Activated naive CD8-positive, alpha-beta T cell treated with anti-CD3 and anti-CD28 coated beads, Interleukin-2, amount 50 U/mL, for 24 hours (primary cell): ENCODE measurements around the gene POLR2E.
"Not testable (repeated sequence)": the region's sequence is repeated elsewhere in the genome, so short reads cannot be mapped to it uniquely, and the experiment has no call there.

Source experiments
- ATAC-seq: fragments of 150-1000 bp; cut with Tn5 transposase; one replicate; pipeline ENCODE4 v1.10.0; 2021
- DNase-seq: peaks from one replicate; pipeline ENCODE4 v3.0.0; 2021
- H3K27ac Mint-ChIP-seq: one replicate; pipeline ENCODE4 v1.8.0; 2021; ENCODE audit warnings: mild to moderate bottlenecking, mixed read lengths
- H3K27me3 Mint-ChIP-seq: one replicate; pipeline ENCODE4 v1.8.0; 2021; ENCODE audit warnings: mixed read lengths
- H3K36me3 Mint-ChIP-seq: one replicate; pipeline ENCODE4 v1.8.0; 2021; ENCODE audit warnings: low read depth, mixed read lengths
- H3K4me1 Mint-ChIP-seq: one replicate; pipeline ENCODE4 v1.8.0; 2021; ENCODE audit warnings: mixed read lengths
- H3K4me3 Mint-ChIP-seq: one replicate; pipeline ENCODE4 v1.8.0; 2021; ENCODE audit warnings: mild to moderate bottlenecking, moderate library complexity, mixed read lengths
- H3K9me3 Mint-ChIP-seq: one replicate; pipeline ENCODE4 v1.8.0; 2021; ENCODE audit warnings: mixed read lengths

POLR2E gene

GRCh38 chr19:1119475-1120217, 24.5 kb upstream of the POLR2E start:
- no peaks in the 10 kb centered on the region for H3K4me1 Mint-ChIP-seq
- no peaks in the 10 kb centered on the region for H3K9me3 Mint-ChIP-seq
- no peaks in the 10 kb centered on the region for H3K27me3 Mint-ChIP-seq
- ATAC-seq (no peak), DNase-seq (no peak)
- no peak overlapping the region for H3K27ac Mint-ChIP-seq
- H3K4me3 Mint-ChIP-seq: no peak overlapping the region
- peaks cover 15% of the 10 kb centered on the region for H3K36me3 Mint-ChIP-seq

- H3K4me1 Mint-ChIP-seq: no peaks in the 10 kb centered on the region
- H3K27me3 Mint-ChIP-seq: no peaks in the 10 kb centered on the region
- no peak for ATAC-seq
- no peak for DNase-seq
- peaks cover 15% of the 10 kb centered on the region for H3K36me3 Mint-ChIP-seq
- H3K4me3 Mint-ChIP-seq: no peak overlapping the region
- no peaks in the 10 kb centered on the region for H3K9me3 Mint-ChIP-seq
- H3K27ac Mint-ChIP-seq: no peak overlapping the region
Observed at GRCh38 chr19:1118999-1119398, 23.8 kb upstream of the POLR2E start.

DNA sequence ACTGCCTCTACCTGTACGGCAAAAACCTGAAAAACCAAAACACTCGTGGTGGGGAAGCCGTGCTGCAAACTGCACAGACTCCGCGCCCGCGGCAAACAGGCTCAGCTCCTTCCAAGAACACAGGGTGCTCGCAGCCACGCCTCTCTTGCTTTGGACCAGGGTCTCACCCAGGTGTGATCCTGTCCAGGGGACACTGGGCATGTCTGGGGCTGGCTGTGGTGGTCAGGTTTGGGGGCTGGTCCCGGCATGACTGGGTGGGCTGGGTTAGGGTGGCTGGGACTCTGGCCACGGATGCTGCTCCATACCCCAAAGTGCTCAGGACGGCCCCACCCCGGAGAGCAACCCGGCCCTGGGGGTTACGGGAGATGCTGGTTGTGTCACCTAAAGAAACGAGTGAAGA, 22.5 kb upstream of the POLR2E start:
- H3K36me3 Mint-ChIP-seq: peaks cover 12% of the 10 kb centered on the region

GRCh38 chr19:1116726-1117581, 21.8 kb upstream of the POLR2E start:
- DNase-seq: no peak
- Mint-ChIP-seq H3K4me1 (no peaks in the 10 kb centered on the region), H3K27me3 (no peaks in the 10 kb centered on the region), H3K4me3 (no peak overlapping the region), H3K9me3 (no peaks in the 10 kb centered on the region), H3K27ac (no peak overlapping the region), H3K36me3 (peaks cover 12% of the 10 kb centered on the region)
- ATAC-seq: no peak

More for the DNA sequence above, 22.5 kb upstream of the POLR2E start:
- no peaks in the 10 kb centered on the region for H3K27me3 Mint-ChIP-seq
- no peak for DNase-seq
- no peak overlapping the region for H3K4me3 Mint-ChIP-seq
- H3K27ac Mint-ChIP-seq: no peak overlapping the region
- no peak for ATAC-seq
- H3K4me1 Mint-ChIP-seq: no peaks in the 10 kb centered on the region
- no peaks in the 10 kb centered on the region for H3K9me3 Mint-ChIP-seq

DNA sequence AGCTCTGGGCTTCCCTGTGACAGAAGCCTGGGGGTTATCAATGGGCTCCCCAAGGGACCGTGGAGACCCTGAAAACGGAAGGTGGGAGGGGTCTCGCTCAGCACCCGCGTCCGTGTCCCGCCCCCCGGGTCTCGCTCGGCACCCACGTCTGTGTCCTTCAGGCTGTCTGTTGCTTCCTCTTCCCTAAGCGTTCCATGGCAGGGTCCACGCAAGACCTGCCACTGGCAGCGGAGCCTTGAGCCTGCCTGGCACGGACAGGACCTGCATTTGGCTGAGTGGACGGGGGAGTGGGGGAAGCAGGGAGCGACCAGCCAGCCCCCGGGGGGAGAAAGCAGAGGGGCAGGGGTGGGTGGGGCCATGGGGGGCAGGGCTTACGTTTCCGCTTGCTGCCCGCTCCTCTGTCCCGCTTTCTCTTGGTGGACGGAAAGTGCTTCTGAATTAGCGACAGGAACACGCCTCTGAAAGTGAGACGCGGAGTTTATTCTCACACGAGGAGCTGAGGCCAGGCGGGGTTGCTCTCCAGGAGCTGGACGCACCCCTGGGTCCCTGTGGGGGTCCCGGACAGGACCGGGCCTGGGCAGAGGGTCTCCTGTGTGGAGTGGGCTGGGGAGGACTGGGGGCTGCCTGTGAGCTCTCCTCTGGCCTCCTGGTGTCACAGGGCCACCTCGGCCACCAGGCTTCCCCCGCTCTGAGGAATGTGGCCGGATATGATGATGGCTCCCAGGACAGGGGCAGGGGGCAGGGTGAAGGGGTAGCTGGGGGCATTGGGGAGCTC, 20.7 kb upstream of the POLR2E start:
- Mint-ChIP-seq H3K27ac (no peak overlapping the region), H3K9me3 (no peaks in the 10 kb centered on the region), H3K27me3 (no peaks in the 10 kb centered on the region), H3K4me1 (no peaks in the 10 kb centered on the region), H3K36me3 (peaks cover 5% of the 10 kb centered on the region), H3K4me3 (no peak overlapping the region)
- DNase-seq (no peak), ATAC-seq (no peak)

DNA sequence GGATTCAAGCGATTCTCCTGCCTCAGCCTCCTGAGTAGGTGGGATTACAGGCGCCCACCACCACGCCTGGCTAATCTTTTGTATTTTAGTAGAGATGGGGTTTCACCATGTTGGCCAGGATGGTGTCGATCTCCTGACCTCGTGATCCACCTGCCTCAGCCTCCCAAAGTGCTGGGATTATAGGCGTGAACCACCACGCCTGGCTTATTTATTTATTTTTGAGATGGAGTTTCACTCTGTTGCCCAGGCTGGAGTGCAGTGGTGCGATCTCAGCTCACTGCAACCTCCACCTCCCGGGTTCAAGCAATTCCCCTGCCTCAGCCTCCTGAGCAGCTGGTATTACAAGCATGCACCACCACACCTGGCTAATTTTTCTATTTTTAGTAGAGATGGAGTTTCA, 19.6 kb upstream of the POLR2E start:
- H3K36me3 Mint-ChIP-seq, H3K27me3 Mint-ChIP-seq, DNase-seq, H3K4me3 Mint-ChIP-seq, ATAC-seq, H3K4me1 Mint-ChIP-seq, H3K9me3 Mint-ChIP-seq, H3K27ac Mint-ChIP-seq: not testable (repeated sequence)

DNA sequence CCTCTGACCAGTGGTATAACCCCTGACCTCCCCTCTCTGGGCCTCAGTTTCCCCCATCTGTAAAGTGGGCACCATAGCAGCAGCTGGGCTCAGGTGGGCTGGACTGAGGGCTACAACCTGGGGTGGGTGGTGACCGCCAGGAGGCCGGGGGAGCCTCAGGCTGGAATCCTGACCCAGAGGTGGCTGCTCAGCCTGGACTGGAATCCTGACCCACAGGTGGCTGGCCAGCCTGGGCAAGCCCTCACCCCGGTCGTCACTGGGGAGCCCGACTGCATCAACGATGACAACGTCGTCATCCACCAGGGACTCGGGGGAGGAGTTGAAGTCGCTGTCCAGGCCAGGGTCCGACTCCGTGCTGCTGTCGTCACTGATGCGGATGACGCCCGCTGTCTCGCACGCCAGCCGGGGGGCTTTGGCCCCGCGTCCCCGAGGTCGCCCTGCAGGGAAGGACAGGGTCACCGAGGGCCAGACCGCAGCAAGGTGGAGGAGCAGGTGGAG, 18.9 kb upstream of the POLR2E start:
- Mint-ChIP-seq H3K9me3 (no peaks in the 10 kb centered on the region), H3K27ac (no peak overlapping the region), H3K4me1 (no peaks in the 10 kb centered on the region), H3K4me3 (no peak overlapping the region), H3K27me3 (no peaks in the 10 kb centered on the region), H3K36me3 (peaks cover 2% of the 10 kb centered on the region)
- ATAC-seq (no peak), DNase-seq (no peak)

DNA sequence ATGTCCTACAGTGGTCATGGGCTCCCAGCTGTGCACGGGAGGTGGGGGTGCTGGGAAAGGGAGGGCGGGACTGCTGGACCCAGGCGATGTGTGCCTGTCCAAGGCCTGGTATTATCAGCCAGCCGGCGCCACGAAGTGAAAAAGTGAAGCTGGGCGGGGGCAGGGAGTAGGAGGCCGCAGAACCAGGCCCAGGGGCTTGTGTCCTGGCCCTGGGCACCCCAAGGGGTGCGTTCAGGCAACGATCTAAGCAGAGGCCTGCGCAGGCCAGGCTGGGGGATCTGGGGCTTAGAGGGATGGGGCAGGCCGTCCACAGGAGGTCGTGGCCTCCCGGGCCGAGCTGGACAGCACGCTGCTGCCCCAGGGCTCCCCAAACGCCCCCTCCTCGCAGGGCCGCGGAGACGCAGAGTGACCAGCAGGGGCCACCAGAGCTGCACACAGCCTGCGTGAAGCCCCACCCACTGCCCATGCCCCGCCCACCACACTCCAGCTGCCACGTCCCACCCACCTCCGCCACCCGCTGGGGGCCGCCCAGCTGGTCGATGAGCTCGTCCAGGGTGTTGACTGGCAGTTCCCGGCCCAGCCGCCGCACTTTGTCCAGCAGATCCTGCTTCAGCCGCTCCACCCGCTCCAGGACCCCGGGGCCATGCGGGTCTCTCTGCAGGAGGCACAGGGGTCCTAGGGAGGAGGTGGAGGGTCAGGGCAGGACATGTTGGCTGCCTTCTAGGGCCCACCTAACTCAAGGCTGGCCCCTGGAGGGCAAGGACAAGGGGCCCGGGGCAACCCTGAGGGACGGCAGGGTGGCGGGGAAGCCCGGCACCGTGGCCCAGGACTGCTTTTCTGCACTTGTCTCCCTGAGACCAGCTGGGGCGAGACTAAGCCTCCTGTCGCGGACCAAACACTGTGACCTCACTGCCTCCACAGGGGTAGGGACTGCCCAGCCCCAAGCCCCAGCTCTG, 18.1 kb upstream of the POLR2E start:
- no peaks in the 10 kb centered on the region for H3K36me3 Mint-ChIP-seq
- H3K4me3 Mint-ChIP-seq: no peak overlapping the region
- H3K9me3 Mint-ChIP-seq: no peaks in the 10 kb centered on the region
- no peak overlapping the region for H3K27ac Mint-ChIP-seq
- H3K4me1 Mint-ChIP-seq: no peaks in the 10 kb centered on the region
- DNase-seq (peak; percentile 93), ATAC-seq (peak; percentile 76)
- H3K27me3 Mint-ChIP-seq: no peaks in the 10 kb centered on the region

DNA sequence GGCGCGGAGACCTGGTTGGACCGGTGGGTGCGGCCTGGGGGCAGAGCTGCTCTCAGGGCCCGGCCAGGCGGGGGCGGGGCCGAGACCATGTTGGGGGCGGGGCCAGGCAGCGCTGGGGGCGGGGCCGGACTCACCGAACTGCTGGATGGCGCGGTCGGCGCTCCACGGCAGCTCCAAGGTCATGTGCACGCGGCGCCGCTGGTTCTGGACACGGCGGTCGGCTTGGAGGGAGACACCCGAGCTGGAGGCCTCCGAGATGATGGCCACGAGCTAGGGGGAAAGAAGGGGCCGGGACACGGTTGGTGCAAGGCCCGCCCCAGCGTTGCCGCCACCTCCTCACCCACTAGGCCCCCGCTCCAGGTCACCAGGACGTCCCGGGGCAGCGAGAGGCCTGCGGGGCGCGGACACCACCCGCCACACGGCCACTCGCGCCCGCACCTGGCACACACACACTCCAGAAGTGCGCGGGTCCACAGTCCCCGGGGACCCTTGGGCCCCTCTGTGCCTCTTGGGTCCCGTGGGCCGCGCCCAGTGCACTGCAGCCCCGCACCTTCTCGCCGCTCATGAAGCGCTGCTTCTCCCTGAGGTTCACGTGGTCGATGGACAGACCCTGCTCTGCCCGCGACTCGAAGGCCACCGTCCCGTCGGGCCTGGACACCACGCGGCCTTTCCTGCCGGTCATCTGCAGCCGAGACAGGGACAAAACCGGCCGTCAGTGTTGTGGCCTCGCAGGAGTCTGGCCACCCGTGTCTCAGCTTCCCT, 17.3 kb upstream of the POLR2E start:
- DNase-seq (no peak), ATAC-seq (no peak)
- no peaks in the 10 kb centered on the region for H3K9me3 Mint-ChIP-seq
- H3K36me3 Mint-ChIP-seq: no peaks in the 10 kb centered on the region
- H3K27ac Mint-ChIP-seq: no peak overlapping the region
- H3K4me1 Mint-ChIP-seq: no peaks in the 10 kb centered on the region
- H3K27me3 Mint-ChIP-seq: no peaks in the 10 kb centered on the region
- H3K4me3 Mint-ChIP-seq: no peak overlapping the region

DNA sequence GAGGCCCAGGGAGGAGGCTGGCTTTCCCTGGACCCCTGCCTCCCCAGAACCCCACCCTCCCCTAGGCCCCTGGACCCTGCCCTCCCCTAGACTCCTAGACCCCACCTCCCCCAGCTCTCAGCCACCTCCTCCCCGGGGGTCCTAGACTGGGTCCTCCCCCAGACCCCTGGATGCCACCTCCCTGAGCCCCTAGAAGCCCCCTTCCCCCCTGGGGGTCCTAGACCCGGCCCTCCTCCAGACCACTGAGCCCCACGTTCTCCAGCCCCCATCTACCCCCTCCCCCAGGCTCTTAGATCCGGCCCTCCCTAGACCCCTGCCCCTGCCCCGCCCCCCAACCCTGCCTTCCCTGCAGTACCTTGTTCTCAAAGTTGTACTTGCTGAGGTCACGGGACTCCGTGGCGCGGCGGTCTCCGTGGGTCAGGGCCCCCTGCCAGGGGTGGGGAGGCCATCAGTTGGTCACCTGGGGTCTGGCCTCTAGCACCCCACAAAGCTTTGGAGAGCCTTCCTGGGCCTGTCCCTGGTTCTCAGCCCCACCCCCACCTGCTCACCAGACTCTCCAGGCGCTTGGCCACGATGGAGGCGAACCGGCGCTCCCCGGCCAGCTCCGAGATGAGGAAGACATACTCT, 16.6 kb upstream of the POLR2E start:
- DNase-seq (no peak), ATAC-seq (no peak)
- Mint-ChIP-seq H3K27ac (no peak overlapping the region), H3K36me3 (no peaks in the 10 kb centered on the region), H3K4me1 (no peaks in the 10 kb centered on the region), H3K4me3 (no peak overlapping the region), H3K9me3 (no peaks in the 10 kb centered on the region), H3K27me3 (no peaks in the 10 kb centered on the region)

DNA sequence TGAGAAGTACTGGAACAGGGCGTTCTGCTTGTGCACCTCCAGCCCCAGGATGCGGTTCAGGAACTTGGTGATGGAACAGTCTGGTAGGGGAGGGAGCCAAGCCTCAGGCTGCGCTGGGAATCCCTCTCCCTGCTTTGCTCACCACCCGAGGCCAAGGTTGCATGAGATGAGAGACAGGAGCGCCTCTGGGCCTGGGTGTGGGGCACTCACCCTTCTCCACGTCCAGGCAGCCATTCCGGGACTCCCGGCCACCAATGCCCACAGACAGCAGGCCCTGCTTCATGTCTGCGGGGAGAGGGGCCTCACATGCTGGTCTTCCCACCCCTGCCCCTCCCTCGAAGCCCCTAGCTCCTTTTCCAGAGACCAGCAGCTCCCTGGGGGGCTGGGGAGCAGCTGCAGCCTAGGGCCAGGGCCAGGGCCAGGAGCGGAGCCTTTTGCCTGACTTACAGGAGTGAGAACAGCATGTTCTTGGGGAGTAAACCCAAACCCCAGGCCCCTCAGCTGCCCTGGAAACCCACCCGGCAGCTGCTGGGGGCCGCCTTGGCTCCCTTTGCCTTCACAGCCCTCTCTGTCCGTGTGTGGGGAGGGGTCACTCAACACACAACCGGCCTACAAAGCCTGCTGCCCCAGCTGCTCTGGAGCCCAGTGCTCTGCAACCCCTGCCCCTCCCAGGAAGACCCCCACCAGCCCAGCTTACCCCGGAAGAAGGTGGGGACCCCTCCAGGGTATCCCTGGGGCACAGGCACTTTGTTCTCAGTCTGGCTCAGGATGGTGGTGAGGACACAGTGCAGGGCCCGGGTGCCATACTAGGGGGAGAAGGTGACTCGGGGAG, 15.8 kb upstream of the POLR2E start:
- no peaks in the 10 kb centered on the region for H3K27me3 Mint-ChIP-seq
- ATAC-seq: no peak
- H3K36me3 Mint-ChIP-seq: no peaks in the 10 kb centered on the region
- no peaks in the 10 kb centered on the region for H3K4me1 Mint-ChIP-seq
- no peak overlapping the region for H3K27ac Mint-ChIP-seq
- no peak for DNase-seq
- H3K9me3 Mint-ChIP-seq: no peaks in the 10 kb centered on the region
- H3K4me3 Mint-ChIP-seq: no peak overlapping the region
